ENCODE results near the gene SDK1. TPM values are rescaled to one million over a fixed set of nuclear protein-coding genes. Genes with fewer than 3 reads are reported as not detected.

Gene SDK1
- total RNA-seq, 1 experiment from 2014 or later: 7.1 TPM

- ChIA-PET POLR2A (no interaction called here), CTCF (no interaction called here)
- intact Hi-C loops (cut with micrococcal nuclease; ENCODE audit: unreplicated experiment): no loop called here
- peaks cover 4% of the 10 kb centered on the region for H3K4me1 Mint-ChIP-seq (ENCODE audit: low read depth, unreplicated experiment)
- Histone ChIP-seq H3K4me1 (no peaks in the 10 kb centered on the region), H3K27me3 (replicated peaks; ENCODE audit: control insufficient read depth, insufficient read depth, low read length) (no peaks in the 10 kb centered on the region), H3K9me3 (no peaks in the 10 kb centered on the region), H3K4me3 (ENCODE audit: low read depth, low read length) (no peak overlapping the region), H3K36me3 (ENCODE audit: control insufficient read depth, insufficient read depth, low read length) (no peaks in the 10 kb centered on the region)
- no peak for DNase-seq
- no TSS peak for BruUV-seq (replicated peaks)
- H3K36me3 Mint-ChIP-seq (ENCODE audit: insufficient read depth, unreplicated experiment): no peaks in the 10 kb centered on the region
- H3K27ac Mint-ChIP-seq (ENCODE audit: unreplicated experiment): no peak overlapping the region
- TF ChIP-seq CTCF (IDR thresholded peaks at IDR 0.05; ENCODE audit: insufficient read depth in 1 of 2, low read depth in 1 of 2, low read length in 1 of 2, severe bottlenecking in 1 of 2, unreplicated experiment in 1 of 2): no peak
- no peak overlapping the region for H3K4me3 Mint-ChIP-seq (ENCODE audit: unreplicated experiment)
- no peaks in the 10 kb centered on the region for H3K27me3 Mint-ChIP-seq (ENCODE audit: insufficient read depth, unreplicated experiment)
- no peaks in the 10 kb centered on the region for H3K9me3 Mint-ChIP-seq (ENCODE audit: unreplicated experiment)
Observed at GRCh38 chr7:3806516-3806915, 505.5 kb downstream of the SDK1 start.

GRCh38 chr7:3807824-3808223 lies 506.8 kb downstream of the SDK1 start:
- CTCF ChIA-PET: no interaction called here
- no TSS peak for BruUV-seq (replicated peaks)
- POLR2A ChIA-PET: no interaction called here
- Mint-ChIP-seq H3K4me1 (ENCODE audit: low read depth, unreplicated experiment) (no peaks in the 10 kb centered on the region), H3K4me3 (ENCODE audit: unreplicated experiment) (no peak overlapping the region), H3K9me3 (ENCODE audit: unreplicated experiment) (no peaks in the 10 kb centered on the region), H3K27ac (ENCODE audit: unreplicated experiment) (no peak overlapping the region), H3K27me3 (ENCODE audit: insufficient read depth, unreplicated experiment) (no peaks in the 10 kb centered on the region), H3K36me3 (ENCODE audit: insufficient read depth, unreplicated experiment) (no peaks in the 10 kb centered on the region)
- no peak for TF ChIP-seq CTCF (IDR thresholded peaks at IDR 0.05; ENCODE audit: insufficient read depth in 1 of 2, low read depth in 1 of 2, low read length in 1 of 2, severe bottlenecking in 1 of 2, unreplicated experiment in 1 of 2)
- no peaks in the 10 kb centered on the region for H3K27me3 ChIP-seq (replicated peaks; ENCODE audit: control insufficient read depth, insufficient read depth, low read length)
- H3K36me3 ChIP-seq (ENCODE audit: control insufficient read depth, insufficient read depth, low read length): no peaks in the 10 kb centered on the region
- H3K9me3 ChIP-seq: no peaks in the 10 kb centered on the region
- no peaks in the 10 kb centered on the region for H3K4me1 ChIP-seq
- intact Hi-C loops (cut with micrococcal nuclease; ENCODE audit: unreplicated experiment): no loop called here
- no peak overlapping the region for H3K4me3 ChIP-seq (ENCODE audit: low read depth, low read length)
- DNase-seq: no peak

DNA sequence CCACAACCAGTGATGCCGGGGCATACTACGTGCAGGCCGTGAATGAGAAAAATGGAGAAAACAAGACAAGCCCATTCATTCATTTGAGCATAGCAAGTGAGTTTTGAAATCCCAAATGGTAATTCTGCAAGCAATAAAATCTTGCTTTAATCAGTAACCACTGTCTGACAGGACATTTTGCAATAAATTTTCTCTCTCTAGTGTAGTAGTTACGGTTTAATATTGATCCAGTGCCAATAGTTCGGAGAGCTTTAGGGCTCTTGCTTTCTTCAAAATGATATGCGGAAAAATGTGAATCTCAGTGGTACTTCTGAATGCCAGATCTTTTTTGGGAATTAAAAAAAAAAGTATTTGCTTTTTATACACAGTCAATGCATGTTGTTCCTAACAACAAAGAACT lies 520.4 kb downstream of the SDK1 start:
- Mint-ChIP-seq H3K36me3 (ENCODE audit: insufficient read depth, unreplicated experiment) (no peaks in the 10 kb centered on the region), H3K27me3 (ENCODE audit: insufficient read depth, unreplicated experiment) (peaks cover 3% of the 10 kb centered on the region)
- CTCF ChIA-PET: no interaction called here

More for the DNA sequence above, 520.4 kb downstream of the SDK1 start:
- no peak for TF ChIP-seq CTCF (IDR thresholded peaks at IDR 0.05; ENCODE audit: insufficient read depth in 1 of 2, low read depth in 1 of 2, low read length in 1 of 2, severe bottlenecking in 1 of 2, unreplicated experiment in 1 of 2)
- Mint-ChIP-seq H3K9me3 (ENCODE audit: unreplicated experiment) (no peaks in the 10 kb centered on the region), H3K4me3 (ENCODE audit: unreplicated experiment) (no peak overlapping the region), H3K4me1 (ENCODE audit: low read depth, unreplicated experiment) (no peaks in the 10 kb centered on the region), H3K27ac (ENCODE audit: unreplicated experiment) (no peak overlapping the region)
- Histone ChIP-seq H3K27me3 (replicated peaks; ENCODE audit: control insufficient read depth, insufficient read depth, low read length) (no peaks in the 10 kb centered on the region), H3K4me3 (ENCODE audit: low read depth, low read length) (no peak overlapping the region), H3K9me3 (no peaks in the 10 kb centered on the region), H3K36me3 (ENCODE audit: control insufficient read depth, insufficient read depth, low read length) (no peaks in the 10 kb centered on the region), H3K4me1 (no peaks in the 10 kb centered on the region)
- POLR2A ChIA-PET: no interaction called here
- no TSS peak for BruUV-seq (replicated peaks)
- DNase-seq: no peak
- intact Hi-C loops (cut with micrococcal nuclease; ENCODE audit: unreplicated experiment): no loop called here

Measured in Caco-2 (cell line).